Measurements from ENCODE around the gene CHRNA4.

CHRNA4 gene

DNA sequence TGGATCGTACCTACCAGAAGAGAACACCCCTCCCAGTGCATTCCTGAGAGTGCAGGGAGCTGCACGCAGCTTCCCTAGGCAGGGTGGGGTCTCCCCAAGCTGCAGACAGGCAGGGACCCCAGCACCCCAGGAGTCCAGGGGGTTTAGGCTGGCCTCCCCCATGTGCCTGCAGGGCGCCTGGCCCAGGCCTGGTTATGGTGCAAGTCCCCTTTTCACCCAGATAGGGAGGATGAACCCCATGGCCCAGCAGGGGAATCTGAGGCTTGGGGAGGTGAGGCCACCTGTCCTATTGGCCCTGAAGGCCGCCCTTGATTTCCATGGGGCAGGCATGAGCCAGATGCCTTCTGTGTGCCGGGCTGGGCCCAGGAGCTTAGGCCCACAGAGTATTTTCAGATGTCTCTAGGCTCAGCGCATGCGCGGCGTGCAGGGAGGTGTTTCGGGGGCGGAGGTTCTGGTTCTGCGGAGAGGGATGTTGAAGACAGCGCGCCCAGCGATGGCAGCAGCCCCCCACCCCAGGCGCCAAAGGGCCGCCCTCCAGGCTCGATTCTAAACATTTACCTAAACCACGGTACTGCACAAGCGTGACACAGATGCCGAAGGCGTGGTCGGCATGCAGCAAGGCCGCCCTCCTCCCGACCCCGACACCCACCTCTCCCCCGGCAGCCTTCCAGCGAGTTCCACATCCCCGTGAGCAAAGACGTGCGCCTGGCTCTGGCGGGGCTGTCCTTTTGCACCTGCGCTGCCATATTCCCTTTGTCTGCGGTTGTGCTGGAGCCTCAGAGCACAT, 38.8 kb downstream of the CHRNA4 start:
- TF ChIP-seq, protein P1, sequence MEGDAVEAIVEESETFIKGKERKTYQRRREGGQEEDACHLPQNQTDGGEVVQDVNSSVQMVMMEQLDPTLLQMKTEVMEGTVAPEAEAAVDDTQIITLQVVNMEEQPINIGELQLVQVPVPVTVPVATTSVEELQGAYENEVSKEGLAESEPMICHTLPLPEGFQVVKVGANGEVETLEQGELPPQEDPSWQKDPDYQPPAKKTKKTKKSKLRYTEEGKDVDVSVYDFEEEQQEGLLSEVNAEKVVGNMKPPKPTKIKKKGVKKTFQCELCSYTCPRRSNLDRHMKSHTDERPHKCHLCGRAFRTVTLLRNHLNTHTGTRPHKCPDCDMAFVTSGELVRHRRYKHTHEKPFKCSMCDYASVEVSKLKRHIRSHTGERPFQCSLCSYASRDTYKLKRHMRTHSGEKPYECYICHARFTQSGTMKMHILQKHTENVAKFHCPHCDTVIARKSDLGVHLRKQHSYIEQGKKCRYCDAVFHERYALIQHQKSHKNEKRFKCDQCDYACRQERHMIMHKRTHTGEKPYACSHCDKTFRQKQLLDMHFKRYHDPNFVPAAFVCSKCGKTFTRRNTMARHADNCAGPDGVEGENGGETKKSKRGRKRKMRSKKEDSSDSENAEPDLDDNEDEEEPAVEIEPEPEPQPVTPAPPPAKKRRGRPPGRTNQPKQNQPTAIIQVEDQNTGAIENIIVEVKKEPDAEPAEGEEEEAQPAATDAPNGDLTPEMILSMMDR (IDR thresholded peaks at IDR 0.05; ENCODE audit: insufficient read depth, missing control alignments): no peak
- DNase-seq (ENCODE audit: insufficient read length, low spot score): no peak
- no peak for FAIRE-seq

DNA sequence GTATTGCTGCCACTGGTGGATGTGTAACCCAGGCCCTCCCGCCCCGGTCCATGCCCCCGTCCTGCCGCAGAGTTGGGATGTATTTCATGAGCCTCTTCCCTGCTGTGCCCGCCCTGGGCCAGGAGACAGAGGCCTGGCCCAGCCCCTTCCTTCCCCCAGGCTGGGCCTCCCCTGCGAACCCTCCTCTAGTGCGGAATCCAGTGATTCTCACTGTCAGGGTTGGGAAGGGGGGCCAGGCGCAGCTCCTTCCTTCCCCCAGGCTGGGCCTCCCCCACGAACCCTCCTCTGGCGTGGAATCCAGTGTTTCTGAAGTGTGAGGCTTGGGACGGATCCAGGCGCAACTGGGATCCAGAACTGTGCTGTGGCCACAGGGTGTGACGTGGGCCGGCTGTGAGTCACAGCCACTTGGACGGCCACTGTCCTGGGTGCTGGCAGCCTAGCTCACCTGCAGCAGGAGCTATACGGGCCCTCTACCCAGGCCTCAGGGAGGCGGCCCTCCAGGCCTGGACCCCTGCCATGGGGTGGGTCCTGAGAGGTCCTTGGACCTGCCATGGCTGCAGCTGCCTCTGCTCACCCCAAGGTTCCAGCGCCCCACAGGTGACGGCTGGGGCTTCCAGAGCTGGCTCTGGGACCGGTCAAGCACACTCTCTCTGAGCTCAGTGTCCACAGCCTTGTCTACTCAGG, 39.9 kb downstream of the CHRNA4 start:
- FAIRE-seq (no peak), DNase-seq (ENCODE audit: insufficient read length, low spot score) (no peak)
- TF ChIP-seq, protein P1 (IDR thresholded peaks at IDR 0.05; ENCODE audit: insufficient read depth, missing control alignments): no peak

- FAIRE-seq: no peak
- TF ChIP-seq, protein P1 (IDR thresholded peaks at IDR 0.05; ENCODE audit: insufficient read depth, missing control alignments): no peak
- no peak for DNase-seq (ENCODE audit: insufficient read length, low spot score)
Observed at GRCh38 chr20:63320616-63321147, 40.5 kb downstream of the CHRNA4 start.

GRCh38 chr20:63320041-63320511, 41.1 kb downstream of the CHRNA4 start:
- FAIRE-seq (no peak), DNase-seq (ENCODE audit: insufficient read length, low spot score) (no peak)
- TF ChIP-seq, protein P1 (IDR thresholded peaks at IDR 0.05; ENCODE audit: insufficient read depth, missing control alignments): no peak

DNA sequence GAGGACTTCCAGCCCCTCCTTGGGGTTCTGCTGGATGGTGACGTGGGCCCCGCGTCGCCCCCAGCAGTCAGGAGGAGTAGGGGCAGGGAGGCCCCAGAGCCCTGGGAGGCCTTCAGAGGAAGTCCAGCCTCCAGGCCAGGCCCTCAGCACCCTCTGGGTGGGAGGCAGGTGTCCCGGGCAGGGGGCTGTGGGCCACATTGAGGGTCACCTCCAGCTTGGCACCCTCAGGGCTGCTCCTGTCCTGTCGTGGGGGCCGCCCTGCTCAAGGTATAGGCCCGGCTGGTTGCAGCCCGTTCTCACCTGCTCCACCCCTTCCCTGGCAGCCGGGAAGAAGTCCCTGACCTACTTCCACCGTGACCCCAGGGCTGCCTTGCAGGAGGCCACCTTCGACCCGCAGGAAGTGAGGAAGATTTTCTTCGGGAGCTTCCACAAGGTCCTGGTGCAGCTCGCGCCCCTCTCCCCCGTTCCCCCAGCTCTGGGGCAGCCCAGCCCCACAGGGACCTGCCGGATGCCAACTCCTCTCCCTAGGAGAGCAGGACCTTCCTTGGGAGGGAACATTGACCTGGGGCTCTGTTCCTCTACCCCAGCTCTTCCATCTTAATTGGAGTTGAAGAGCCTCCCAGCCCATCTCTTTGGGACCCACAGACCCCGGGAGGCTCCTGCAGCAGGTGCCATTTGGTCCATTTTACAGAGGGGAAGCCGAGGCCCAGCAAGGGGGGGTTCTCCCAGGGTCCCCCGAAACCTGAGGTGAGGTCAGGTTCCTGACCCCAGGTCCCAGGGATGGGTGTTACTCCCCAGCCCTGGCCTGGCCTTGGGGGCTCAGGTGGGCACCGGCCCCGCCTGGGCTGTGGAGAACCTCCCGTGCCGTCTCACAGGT, 41.7 kb downstream of the CHRNA4 start:
- TF ChIP-seq, protein P1 (IDR thresholded peaks at IDR 0.05; ENCODE audit: insufficient read depth, missing control alignments): no peak
- FAIRE-seq: no peak
- DNase-seq (ENCODE audit: insufficient read length, low spot score): no peak

DNA sequence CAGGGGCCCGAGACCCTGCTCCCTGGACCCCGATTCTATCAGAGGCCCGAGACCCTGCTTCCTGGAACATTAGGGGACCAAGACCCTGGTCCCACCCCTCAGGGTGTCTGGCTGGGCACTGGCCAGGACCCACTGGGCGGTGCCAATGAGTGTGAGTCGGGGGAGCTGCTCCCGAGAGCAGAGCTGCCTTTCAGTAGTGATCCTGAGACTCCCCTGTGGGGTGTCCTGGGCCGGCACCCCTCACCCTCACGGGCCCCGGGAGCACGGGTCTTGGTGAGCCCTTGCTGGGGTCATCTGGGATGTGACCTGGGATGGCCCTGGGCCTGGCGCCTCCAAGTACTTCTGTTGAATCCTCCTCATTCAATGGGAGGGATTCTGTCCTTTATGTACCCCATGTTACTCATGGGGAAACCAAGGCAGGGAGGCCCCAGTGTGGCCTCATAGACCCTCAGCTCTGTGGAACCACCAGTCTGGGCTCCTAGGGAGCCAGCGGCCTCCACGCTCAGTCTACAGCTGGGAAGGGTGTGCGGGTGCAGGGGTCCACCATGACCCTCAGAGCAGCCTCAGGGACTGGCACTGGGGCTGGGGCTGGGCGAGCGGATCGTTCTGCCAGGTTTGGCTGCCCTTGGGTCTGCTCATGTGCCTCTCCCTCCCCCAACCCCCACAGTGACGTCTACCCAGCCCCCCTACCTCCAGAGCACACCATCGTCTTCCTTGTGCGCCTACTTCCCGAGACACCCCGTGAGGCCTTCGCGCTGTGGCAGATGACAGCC, 42.6 kb downstream of the CHRNA4 start:
- DNase-seq (ENCODE audit: insufficient read length, low spot score) (no peak), FAIRE-seq (no peak)
- TF ChIP-seq, protein P1 (IDR thresholded peaks at IDR 0.05; ENCODE audit: insufficient read depth, missing control alignments): no peak
